ENCODE results near the gene PRAMEF14. TPM values are rescaled to one million over a fixed set of nuclear protein-coding genes. Genes with fewer than 3 reads are reported as not detected.
"Not testable (repeated sequence)": the region's sequence is repeated elsewhere in the genome, so short reads cannot be mapped to it uniquely, and the experiment has no call there.

The PRAMEF14 gene
- total RNA-seq (not detected), total RNA-seq (0 to 0.09 (median 0) reads per million in 172 experiments)
- not detected for polyA plus RNA-seq (2013, experiment 1 of 2)
- not detected for polyA plus RNA-seq (2013, experiment 2 of 2)

GRCh38 chr1:13347034-13347433 lies at the start of gene PRAMEF14:
Gene PRAMEF14, minus strand, starts transcription at chr1:13347134. Its CDS starts 1,820 bp downstream, at chr1:13345314.
- H3K36me3 Mint-ChIP-seq (ENCODE audit: low read depth); H3K4me3 ChIP-seq (ENCODE audit: low read length); H3K27ac ChIP-seq (ENCODE audit: low read depth in 1 of 2, low read length in 2 of 2); intact Hi-C loops (cut with DNase I, micrococcal nuclease); H3K9me3 Mint-ChIP-seq; CTCF ChIA-PET; H3K9me3 ChIP-seq (ENCODE audit: control insufficient read depth in 1 of 2, insufficient read depth in 1 of 2, low read length in 2 of 2); H3K4me1 Mint-ChIP-seq (ENCODE audit: low read depth); H3K36me3 ChIP-seq (ENCODE audit: insufficient read depth, low read length); H3K4me3 Mint-ChIP-seq; H3K27me3 Mint-ChIP-seq; POLR2A ChIA-PET; H3K27ac Mint-ChIP-seq; ATAC-seq (ENCODE audit: poor library complexity); H3K27me3 ChIP-seq (ENCODE audit: control insufficient read depth in 1 of 2, insufficient read depth in 2 of 2, low read length in 2 of 2); H3K4me1 ChIP-seq (ENCODE audit: insufficient read depth, low read length); DNase-seq: not testable (repeated sequence)

GRCh38 chr1:13395311-13395710 lies 48.4 kb upstream of the PRAMEF14 start:
- peaks cover 0 to 11% of the 10 kb centered on the region in 2 experiments for H3K9me3 ChIP-seq (ENCODE audit: control insufficient read depth in 1 of 2, insufficient read depth in 1 of 2, low read length in 2 of 2)
- H3K27ac ChIP-seq (ENCODE audit: low read depth in 1 of 2, low read length in 2 of 2); H3K36me3 ChIP-seq (ENCODE audit: insufficient read depth, low read length); H3K4me1 ChIP-seq (ENCODE audit: insufficient read depth, low read length); H3K27ac Mint-ChIP-seq; ATAC-seq (ENCODE audit: poor library complexity); POLR2A ChIA-PET; H3K27me3 Mint-ChIP-seq; DNase-seq; H3K4me1 Mint-ChIP-seq (ENCODE audit: low read depth); H3K27me3 ChIP-seq (ENCODE audit: control insufficient read depth in 1 of 2, insufficient read depth in 2 of 2, low read length in 2 of 2); H3K9me3 Mint-ChIP-seq; H3K4me3 Mint-ChIP-seq; H3K36me3 Mint-ChIP-seq (ENCODE audit: low read depth); intact Hi-C loops (cut with DNase I, micrococcal nuclease); CTCF ChIA-PET; H3K4me3 ChIP-seq (ENCODE audit: low read length): not testable (repeated sequence)

GRCh38 chr1:13394761-13395160 lies 47.8 kb upstream of the PRAMEF14 start:
- POLR2A ChIA-PET; intact Hi-C loops (cut with DNase I, micrococcal nuclease); H3K27ac Mint-ChIP-seq; H3K27me3 ChIP-seq (ENCODE audit: control insufficient read depth in 1 of 2, insufficient read depth in 2 of 2, low read length in 2 of 2); H3K27ac ChIP-seq (ENCODE audit: low read depth in 1 of 2, low read length in 2 of 2); DNase-seq; H3K36me3 Mint-ChIP-seq (ENCODE audit: low read depth); ATAC-seq (ENCODE audit: poor library complexity); H3K4me1 ChIP-seq (ENCODE audit: insufficient read depth, low read length); H3K36me3 ChIP-seq (ENCODE audit: insufficient read depth, low read length); H3K9me3 Mint-ChIP-seq; H3K4me1 Mint-ChIP-seq (ENCODE audit: low read depth); H3K4me3 Mint-ChIP-seq; CTCF ChIA-PET; H3K27me3 Mint-ChIP-seq; H3K4me3 ChIP-seq (ENCODE audit: low read length): not testable (repeated sequence)
- H3K9me3 ChIP-seq (ENCODE audit: control insufficient read depth in 1 of 2, insufficient read depth in 1 of 2, low read length in 2 of 2): peaks cover 0 to 11% of the 10 kb centered on the region in 2 experiments

GRCh38 chr1:13393004-13393403 lies 46.1 kb upstream of the PRAMEF14 start:
- intact Hi-C loops (cut with DNase I, micrococcal nuclease); H3K27me3 Mint-ChIP-seq; H3K4me3 ChIP-seq (ENCODE audit: low read length): not testable (repeated sequence)

GRCh38 chr1:13389332-13389731 lies 42.4 kb upstream of the PRAMEF14 start, which contains the start of gene PRAMEF17:
Gene PRAMEF17, plus strand, starts transcription at chr1:13389632. Its CDS starts 26 bp downstream, at chr1:13389658.
- H3K4me3 ChIP-seq (ENCODE audit: low read length); H3K27ac Mint-ChIP-seq; H3K9me3 Mint-ChIP-seq; H3K36me3 Mint-ChIP-seq (ENCODE audit: low read depth); H3K9me3 ChIP-seq (ENCODE audit: control insufficient read depth in 1 of 2, insufficient read depth in 1 of 2, low read length in 2 of 2); H3K27ac ChIP-seq (ENCODE audit: low read depth in 1 of 2, low read length in 2 of 2); POLR2A ChIA-PET; H3K4me3 Mint-ChIP-seq; intact Hi-C loops (cut with DNase I, micrococcal nuclease); H3K27me3 ChIP-seq (ENCODE audit: control insufficient read depth in 1 of 2, insufficient read depth in 2 of 2, low read length in 2 of 2); DNase-seq; H3K27me3 Mint-ChIP-seq; H3K4me1 ChIP-seq (ENCODE audit: insufficient read depth, low read length); H3K4me1 Mint-ChIP-seq (ENCODE audit: low read depth); H3K36me3 ChIP-seq (ENCODE audit: insufficient read depth, low read length); ATAC-seq (ENCODE audit: poor library complexity): not testable (repeated sequence)
- CTCF ChIA-PET: interaction anchor here (0.7 kb wide), 1 partner anchor 41 kb away, joined by 3 read pairs; no protein-coding TSS in a partner anchor

More at GRCh38 chr1:13393004-13393403, 46.1 kb upstream of the PRAMEF14 start:
- peaks cover 0 to 11% of the 10 kb centered on the region in 2 experiments for H3K9me3 ChIP-seq (ENCODE audit: control insufficient read depth in 1 of 2, insufficient read depth in 1 of 2, low read length in 2 of 2)
- H3K27me3 ChIP-seq (ENCODE audit: control insufficient read depth in 1 of 2, insufficient read depth in 2 of 2, low read length in 2 of 2); H3K4me1 Mint-ChIP-seq (ENCODE audit: low read depth); H3K9me3 Mint-ChIP-seq; DNase-seq; H3K36me3 Mint-ChIP-seq (ENCODE audit: low read depth); H3K4me1 ChIP-seq (ENCODE audit: insufficient read depth, low read length); H3K4me3 Mint-ChIP-seq; ATAC-seq (ENCODE audit: poor library complexity); H3K27ac ChIP-seq (ENCODE audit: low read depth in 1 of 2, low read length in 2 of 2); POLR2A ChIA-PET; CTCF ChIA-PET; H3K36me3 ChIP-seq (ENCODE audit: insufficient read depth, low read length); H3K27ac Mint-ChIP-seq: not testable (repeated sequence)

GRCh38 chr1:13380380-13380779 lies 33.4 kb upstream of the PRAMEF14 start:
- H3K4me3 ChIP-seq (ENCODE audit: low read length); CTCF ChIA-PET; H3K36me3 Mint-ChIP-seq (ENCODE audit: low read depth); ATAC-seq (ENCODE audit: poor library complexity); DNase-seq; H3K27me3 Mint-ChIP-seq; H3K9me3 Mint-ChIP-seq; intact Hi-C loops (cut with DNase I, micrococcal nuclease); H3K27me3 ChIP-seq (ENCODE audit: control insufficient read depth in 1 of 2, insufficient read depth in 2 of 2, low read length in 2 of 2); POLR2A ChIA-PET; H3K4me1 ChIP-seq (ENCODE audit: insufficient read depth, low read length); H3K27ac ChIP-seq (ENCODE audit: low read depth in 1 of 2, low read length in 2 of 2); H3K4me1 Mint-ChIP-seq (ENCODE audit: low read depth); H3K4me3 Mint-ChIP-seq; H3K9me3 ChIP-seq (ENCODE audit: control insufficient read depth in 1 of 2, insufficient read depth in 1 of 2, low read length in 2 of 2); H3K27ac Mint-ChIP-seq; H3K36me3 ChIP-seq (ENCODE audit: insufficient read depth, low read length): not testable (repeated sequence)

- intact Hi-C loops (cut with DNase I, micrococcal nuclease); ATAC-seq (ENCODE audit: poor library complexity); CTCF ChIA-PET; H3K4me1 ChIP-seq (ENCODE audit: insufficient read depth, low read length); H3K36me3 ChIP-seq (ENCODE audit: insufficient read depth, low read length); H3K27me3 ChIP-seq (ENCODE audit: control insufficient read depth in 1 of 2, insufficient read depth in 2 of 2, low read length in 2 of 2); H3K4me3 ChIP-seq (ENCODE audit: low read length); POLR2A ChIA-PET; H3K9me3 Mint-ChIP-seq; H3K27ac Mint-ChIP-seq; H3K27me3 Mint-ChIP-seq; H3K27ac ChIP-seq (ENCODE audit: low read depth in 1 of 2, low read length in 2 of 2); DNase-seq; H3K4me1 Mint-ChIP-seq (ENCODE audit: low read depth); H3K4me3 Mint-ChIP-seq; H3K36me3 Mint-ChIP-seq (ENCODE audit: low read depth); H3K9me3 ChIP-seq (ENCODE audit: control insufficient read depth in 1 of 2, insufficient read depth in 1 of 2, low read length in 2 of 2): not testable (repeated sequence)
Measured at GRCh38 chr1:13378983-13379382, 32.0 kb upstream of the PRAMEF14 start.

Measured in CD4-positive, alpha-beta T cell (primary cell).